K562 (cell line): ENCODE results near the gene TMSB15C. TPM values are rescaled to one million over a fixed set of nuclear protein-coding genes. Genes with fewer than 3 reads are reported as not detected.

Experiments used
- ATAC-seq: fragments of 200-7000 bp; cut with Tn5 transposase; 3 replicates; pipeline ENCODE4 v1.9.1; 2020; ENCODE audit warnings: moderate library complexity
- BruUV-seq: library from RNA; stranded (reverse); fragments of 400-500 nt; replicated peaks from 2 replicates; lab custom pipeline; 2021; lab: Mats Ljungman, UMichigan
- CTCF ChIA-PET: fragments of 300-600 bp; formaldehyde crosslinking; extraction: SDS; loops from one replicate; lab custom pipeline; 2021; ENCODE audit warnings: low intra/inter-chr PET ratio; lab: Yijun Ruan, JAX
- POLR2A ChIA-PET: fragments of 300-600, 350-650 bp; sonication (Branson Sonifier 250); formaldehyde crosslinking; extraction: SDS; loops from one replicate; lab custom pipeline; 2021; ENCODE audit warnings: antibody characterized with exemption, inconsistent platforms; lab: Yijun Ruan, JAX
- DNase-seq, 4 experiments: peaks; one replicate each; pipeline versions ENCODE4 v3.0.0 to v3.0.0-alpha.2; 2011 to 2018; ENCODE audit warnings: low spot score in 3 of 4, mixed read lengths in 3 of 4; ENCODE audit errors: extremely low read depth in 1 of 4
- FAIRE-seq: peaks from 2 replicates; lab custom pipeline; 2011; peaks lifted over from hg19 to GRCh38; lab: Jason Lieb, UNC
- H2AFZ ChIP-seq: 2 replicates; pipeline ENCODE4 v1.6.0; 2011; ENCODE audit warnings: low read depth, low read length, control low read depth, inconsistent platforms
- H3K27ac ChIP-seq: fragments of 200-600 bp; 3 replicates; pipeline ENCODE4 v1.8.0; 2011; ENCODE audit warnings: low read depth, mild to moderate bottlenecking, control low read depth, inconsistent platforms, low read length, moderate library complexity, mixed read lengths; ENCODE audit errors: extremely low read depth
- H3K27me3 ChIP-seq, 2 experiments: fragments of 300-600 bp in 1 of 2; 2 replicates in 1 of 2; 3 replicates in 1 of 2; pipeline versions ENCODE4 v1.6.0 to v1.8.0; 2011; ENCODE audit warnings: inconsistent platforms in 2 of 2, low read length in 2 of 2, mild to moderate bottlenecking in 1 of 2, mixed read lengths in 1 of 2, moderate library complexity in 1 of 2; ENCODE audit not compliant: control insufficient read depth in 2 of 2, insufficient read depth in 2 of 2
- H3K36me3 ChIP-seq: fragments of 300-600 bp; 3 replicates; pipeline ENCODE4 v1.8.0; 2011; ENCODE audit warnings: mild to moderate bottlenecking, low read length, inconsistent platforms; ENCODE audit not compliant: control insufficient read depth, insufficient read depth
- H3K4me1 ChIP-seq, 2 experiments: fragments of 200-600 bp in 1 of 2; replicated peaks in 1 of 2; 2 replicates in 1 of 2; 3 replicates in 1 of 2; pipeline versions ENCODE4 v1.5.1 to v1.8.0; 2011; ENCODE audit warnings: inconsistent platforms in 2 of 2, low read length in 2 of 2, mild to moderate bottlenecking in 1 of 2, mixed read lengths in 1 of 2, moderate library complexity in 1 of 2; ENCODE audit not compliant: control insufficient read depth in 2 of 2, insufficient read depth in 2 of 2
- H3K4me2 ChIP-seq: 2 replicates; pipeline ENCODE4 v1.6.1; 2011; ENCODE audit warnings: low read length, control low read depth, inconsistent platforms, mixed read lengths; ENCODE audit not compliant: insufficient read depth
- H3K4me3 ChIP-seq: fragments of 200-600 bp; sonication (generic), shearing (Covaris generic); 2 replicates; pipeline ENCODE4 v1.5.1; 2016; ENCODE audit warnings: control low read depth, inconsistent platforms
- H3K79me2 ChIP-seq: fragments of 200-600 bp; 3 replicates; pipeline ENCODE4 v1.8.0; 2011; ENCODE audit warnings: low read length, inconsistent platforms; ENCODE audit not compliant: control insufficient read depth, insufficient read depth
- H3K9ac ChIP-seq, 2 experiments: 2 replicates each; pipeline versions ENCODE4 v1.6.0 to v1.6.1; 2011; ENCODE audit warnings: low read depth in 2 of 2, low read length in 2 of 2, control low read depth in 1 of 2, inconsistent platforms in 1 of 2, mild to moderate bottlenecking in 1 of 2, mixed read lengths in 1 of 2; ENCODE audit not compliant: insufficient read depth in 1 of 2
- H3K9me1 ChIP-seq: one replicate; pipeline ENCODE4 v1.6.0; 2011; ENCODE audit warnings: inconsistent platforms, mild to moderate bottlenecking, low read length, moderate library complexity; ENCODE audit not compliant: control insufficient read depth, insufficient read depth
- H3K9me3 ChIP-seq: replicated peaks from 2 replicates; pipeline ENCODE4 v1.5.1; 2011; ENCODE audit warnings: low read depth, low read length, inconsistent platforms; ENCODE audit not compliant: control insufficient read depth, insufficient read depth
- H4K20me1 ChIP-seq: replicated peaks from 2 replicates; pipeline ENCODE4 v1.6.1; 2011; ENCODE audit warnings: low read length, inconsistent platforms, mixed read lengths; ENCODE audit not compliant: control insufficient read depth, insufficient read depth
- CCAR2 ChIP-seq: fragments of 200-400 bp; formaldehyde crosslinking; IDR thresholded peaks from 2 replicates; pipeline ENCODE4 v1.6.1; 2017; ENCODE audit warnings: mild to moderate bottlenecking, low read depth, low read length
- FOXM1 ChIP-seq, 2 experiments: fragments of 450-650 bp in 1 of 2; sonication (generic) in 1 of 2; formaldehyde crosslinking in 1 of 2; IDR thresholded peaks; 2 replicates each; pipeline versions ENCODE4 v1.6.1 to v1.9.0; 2017 to 2022; ENCODE audit warnings: low read depth in 2 of 2, mild to moderate bottlenecking in 2 of 2, missing genetic modification reagents in 1 of 2, moderate library complexity in 1 of 2
- LCOR ChIP-seq: sonication (generic); formaldehyde crosslinking; IDR thresholded peaks from 2 replicates; pipeline ENCODE4 v1.8.0; 2022; ENCODE audit warnings: mild to moderate bottlenecking, missing genetic modification reagents
- MCM5 ChIP-seq: fragments of 450-650 bp; IDR thresholded peaks from 2 replicates; pipeline ENCODE4 v1.6.1; 2016; ENCODE audit warnings: low read depth
- PCBP2 ChIP-seq: fragments of 200-400 bp; formaldehyde crosslinking; IDR thresholded peaks from 2 replicates; pipeline ENCODE4 v1.6.1; 2018; ENCODE audit warnings: low read length, low read depth, mild to moderate bottlenecking, moderate library complexity; ENCODE audit not compliant: poor library complexity, severe bottlenecking
- SIX5 ChIP-seq, 2 experiments: IDR thresholded peaks; 2 replicates each; pipeline ENCODE4 v1.6.1; 2011; ENCODE audit warnings: low read length in 2 of 2, borderline replicate concordance in 1 of 2, low read depth in 1 of 2, mild to moderate bottlenecking in 1 of 2, moderate library complexity in 1 of 2; ENCODE audit not compliant: insufficient read depth in 1 of 2
- SMAD3 ChIP-seq: fragments of 450-650 bp; formaldehyde crosslinking; conservative IDR thresholded peaks from 2 replicates; pipeline ENCODE4 v1.4.0; 2020; ENCODE audit warnings: mild to moderate bottlenecking
- TCF3 ChIP-seq: sonication (generic); formaldehyde crosslinking; IDR thresholded peaks from 2 replicates; pipeline ENCODE4 v1.4.0; 2020; ENCODE audit warnings: mild to moderate bottlenecking, missing genetic modification reagents
- TGIF2 ChIP-seq: sonication (generic); formaldehyde crosslinking; IDR thresholded peaks from 2 replicates; pipeline ENCODE4 v1.8.1; 2022; ENCODE audit warnings: mild to moderate bottlenecking, missing genetic modification reagents, moderate library complexity
- WHSC1 ChIP-seq: IDR thresholded peaks from one replicate; pipeline ENCODE4 v1.6.1; 2012; ENCODE audit warnings: low read length, control low read depth, inconsistent platforms
- YY1 ChIP-seq, 3 experiments: IDR thresholded peaks; 2 replicates each; pipeline ENCODE4 v1.6.1; 2011; ENCODE audit warnings: low read length in 2 of 3, mild to moderate bottlenecking in 2 of 3, moderate library complexity in 2 of 3, borderline replicate concordance in 1 of 3, control low read depth in 1 of 3, low read depth in 1 of 3; ENCODE audit not compliant: insufficient read depth in 3 of 3, insufficient replicate concordance in 2 of 3, control insufficient read depth in 1 of 3, insufficient read length in 1 of 3; ENCODE audit errors: extremely low read depth in 1 of 3
- ZFP1 ChIP-seq: fragments of 450-650 bp; formaldehyde crosslinking; IDR thresholded peaks from 2 replicates; pipeline ENCODE4 v1.4.0; 2020; ENCODE audit warnings: mild to moderate bottlenecking, mixed read lengths
- ZNF134 ChIP-seq: fragments of 250-450 bp; sonication (Bioruptor Pico); conservative IDR thresholded peaks from 2 replicates; pipeline ENCODE4 v1.4.0; 2020
- ZNF143 ChIP-seq: sonication (generic); formaldehyde crosslinking; IDR thresholded peaks from 2 replicates; pipeline ENCODE4 v1.9.0; 2022; ENCODE audit warnings: mild to moderate bottlenecking, missing genetic modification reagents
- WGBS: fragments of 100-300 bp; shearing (Covaris generic); methylation state at CpG from one replicate; pipeline ENCODE4 v1.1.6; 2016; ENCODE audit warnings: low coverage, mixed read lengths; ENCODE audit not compliant: insufficient coverage; ENCODE audit errors: missing lambda C conversion rate; 5-methylcytosine and 5-hydroxymethylcytosine counted together
- in situ Hi-C: fragments of 300-500 bp; cut with MboI; formaldehyde crosslinking; loops from 4 replicates; pipeline ENCODE4 v1.15.0; 2018; ENCODE audit warnings: inconsistent platforms, mixed read lengths
- intact Hi-C: fragments of 100-400 bp; cut with micrococcal nuclease; formaldehyde crosslinking; loops from 2 replicates; pipeline ENCODE4 v1.14.2; 2022
- polyA plus RNA-seq, 8 experiments: library from polyadenylated mRNA; depleted of rRNA in 4 of 8; stranded (reverse) in 5 of 8; unstranded in 3 of 8; fragments of >200 nt; fragmentation: Nextera tagmentation in 2 of 8; fragmentation: Illumina TruSeq in 1 of 8; extraction: Ambion mirVana in 2 of 8; extraction: Trizol in 1 of 8; gene quantifications; 2 replicates each; pipeline versions ENCODE4 v1.2.1 to v1.2.3, GENCODE V29; 2011 to 2014; ENCODE audit warnings: inconsistent platforms in 1 of 8, missing spikeins in 1 of 8
- total RNA-seq, 7 experiments: library from RNA; depleted of rRNA in 6 of 7; stranded (reverse); fragments of >200 nt in 6 of 7; fragmentation: Illumina TruSeq in 2 of 7; extraction: Trizol in 2 of 7; gene quantifications; 2 replicates each; pipeline versions ENCODE4 v1.2.1 to v1.2.3, GENCODE V29; 2011 to 2021; ENCODE audit warnings: low replicate concordance in 1 of 7
- TF ChIP-seq, protein P1 (sequence below): conservative IDR thresholded peaks from 2 replicates; pipeline ENCODE4 v1.6.1; 2011; ENCODE audit warnings: low read depth, mild to moderate bottlenecking, low read length; ENCODE audit not compliant: control insufficient read depth

Gene TMSB15C
- total and polyA plus RNA-seq, 9 of the 15 experiments (the other 6 are each of a cell fraction or from before 2014, with no cell fraction given), result 0.03 TPM; not detected in 8

DNA sequence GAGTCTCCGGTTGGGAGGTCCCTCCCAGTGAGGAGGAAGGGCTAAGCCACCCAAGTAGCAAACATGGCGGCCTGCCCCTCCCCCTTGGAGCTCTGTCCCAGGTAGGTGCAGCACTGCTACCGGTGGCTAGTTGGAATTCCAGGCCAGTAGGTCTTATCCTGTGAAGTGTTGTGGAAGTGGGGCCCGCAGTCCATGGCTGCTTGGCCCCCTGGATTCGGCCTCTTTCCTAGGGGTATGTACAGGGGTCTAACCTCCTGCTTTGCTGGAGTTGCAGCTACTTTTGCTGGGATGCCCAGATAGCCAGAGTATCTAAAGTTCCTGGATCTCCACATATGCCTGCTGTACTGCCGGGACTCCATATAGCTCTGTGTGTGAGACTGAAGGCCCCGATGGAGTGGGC, 9.9 kb upstream of the TMSB15C start:
- no TSS peak for BruUV-seq

DNA sequence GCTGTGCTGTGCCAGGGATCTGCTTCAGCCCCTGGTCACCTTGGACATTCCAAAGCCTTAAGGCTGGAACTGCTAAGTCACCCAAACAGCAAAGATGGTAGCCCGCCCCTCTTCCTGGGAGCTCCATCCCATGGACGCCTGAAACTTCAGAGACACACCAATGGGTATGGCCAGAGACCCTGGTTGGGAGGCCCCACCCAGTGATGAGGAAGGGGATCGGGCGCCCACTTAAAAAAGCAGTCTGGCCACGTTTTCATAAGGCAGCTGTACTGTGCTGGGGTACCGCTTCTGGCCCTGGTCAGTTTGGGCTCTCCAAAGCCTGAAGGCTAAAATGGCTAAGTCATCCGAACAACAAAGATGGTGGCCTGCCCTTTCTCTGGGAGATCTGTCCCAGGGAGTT, 9.4 kb upstream of the TMSB15C start:
- WGBS, result 3% methylated on average over 6 of the region's 7 CpGs
- FAIRE-seq (no peak), ATAC-seq (no peak), DNase-seq (no peak)
- H2AFZ ChIP-seq, result no peak overlapping the region
- no peak overlapping the region for H3K4me2 ChIP-seq
- intact Hi-C loops, result no loop called here
- POLR2A ChIA-PET, result no interaction called here
- no peaks in the 10 kb centered on the region for H3K4me1 ChIP-seq
- H3K79me2 ChIP-seq, result no peaks in the 10 kb centered on the region
- no peaks in the 10 kb centered on the region for H3K9me3 ChIP-seq
- no peak overlapping the region for H3K9ac ChIP-seq
- no peak overlapping the region for H3K27ac ChIP-seq
- H3K9me1 ChIP-seq, result no peaks in the 10 kb centered on the region
- no peaks in the 10 kb centered on the region for H4K20me1 ChIP-seq
- CTCF ChIA-PET, result no interaction called here
- in situ Hi-C loops, result no loop called here
- no TSS peak for BruUV-seq
- no peaks in the 10 kb centered on the region for H3K36me3 ChIP-seq
- no peak overlapping the region for H3K4me3 ChIP-seq
- TF ChIP-seq ZNF134 (CRISPR knock-in tag) (no peak), ZFP1 (CRISPR knock-in tag) (no peak), MCM5 (no peak), TGIF2 (CRISPR knock-in tag) (no peak), LCOR (CRISPR knock-in tag) (no peak), FOXM1 (IDR thresholded peaks at IDR 0.05; ENCODE audit: low read depth) (no peak), FOXM1 (CRISPR knock-in tag; IDR thresholded peaks at IDR 0.05; ENCODE audit: low read depth) (no peak), WHSC1 (no peak), ZNF143 (CRISPR knock-in tag) (no peak), SIX5 (IDR thresholded peaks at IDR 0.05; ENCODE audit: borderline replicate concordance in 1 of 2, insufficient read depth in 1 of 2, low read depth in 1 of 2, low read length in 2 of 2) (no peak), PCBP2 (no peak), TCF3 (CRISPR knock-in tag) (no peak), SMAD3 (CRISPR knock-in tag) (no peak)
- TF ChIP-seq, protein P1, sequence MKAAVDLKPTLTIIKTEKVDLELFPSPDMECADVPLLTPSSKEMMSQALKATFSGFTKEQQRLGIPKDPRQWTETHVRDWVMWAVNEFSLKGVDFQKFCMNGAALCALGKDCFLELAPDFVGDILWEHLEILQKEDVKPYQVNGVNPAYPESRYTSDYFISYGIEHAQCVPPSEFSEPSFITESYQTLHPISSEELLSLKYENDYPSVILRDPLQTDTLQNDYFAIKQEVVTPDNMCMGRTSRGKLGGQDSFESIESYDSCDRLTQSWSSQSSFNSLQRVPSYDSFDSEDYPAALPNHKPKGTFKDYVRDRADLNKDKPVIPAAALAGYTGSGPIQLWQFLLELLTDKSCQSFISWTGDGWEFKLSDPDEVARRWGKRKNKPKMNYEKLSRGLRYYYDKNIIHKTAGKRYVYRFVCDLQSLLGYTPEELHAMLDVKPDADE, result no peak
- no peaks in the 10 kb centered on the region for H3K27me3 ChIP-seq

More for the DNA sequence above, 9.9 kb upstream of the TMSB15C start:
- Histone ChIP-seq H3K9me3 (no peaks in the 10 kb centered on the region), H3K36me3 (no peaks in the 10 kb centered on the region), H3K27ac (no peak overlapping the region), H3K4me2 (no peak overlapping the region), H3K4me1 (no peaks in the 10 kb centered on the region), H3K4me3 (no peak overlapping the region), H3K79me2 (no peaks in the 10 kb centered on the region), H4K20me1 (no peaks in the 10 kb centered on the region), H2AFZ (no peak overlapping the region), H3K27me3 (no peaks in the 10 kb centered on the region), H3K9me1 (no peaks in the 10 kb centered on the region), H3K9ac (no peak overlapping the region)
- POLR2A ChIA-PET, result no interaction called here
- peak in 1 of 3 experiments; percentile 50 for TF ChIP-seq YY1 (IDR thresholded peaks at IDR 0.05; ENCODE audit: borderline replicate concordance in 1 of 3, control insufficient read depth in 1 of 3, extremely low read depth in 1 of 3, insufficient read depth in 3 of 3, insufficient read length in 1 of 3, insufficient replicate concordance in 2 of 3, low read depth in 1 of 3, low read length in 2 of 3)
- no peak for TF ChIP-seq CCAR2
- FAIRE-seq (no peak), DNase-seq (peak in 1 of 4 experiments; percentile 5), ATAC-seq (no peak)
- intact Hi-C loops (no loop called here), in situ Hi-C loops (no loop called here)
- 0% methylated on average over 3 of the region's 7 CpGs for whole genome bisulfite sequencing
- CTCF ChIA-PET, result no interaction called here
